Body of pancreas (tissue), 4 donors: ENCODE results near the gene LPAR1.

Experiments used
- POLR2A ChIP-seq, 3 donors: fragments of 450-650 bp; IDR thresholded peaks; one replicate each; pipeline ENCODE4 v1.6.1; 2016; ENCODE audit warnings: antibody characterized with exemption in 3 of 3, mild to moderate bottlenecking in 2 of 3
- TF ChIP-seq, protein P1 (sequence below), 7 experiments: fragments of 450-650 bp in 4 of 7; fragments of 200-600 bp in 3 of 7; sonication (generic) in 3 of 7; IDR thresholded peaks; one replicate each; pipeline ENCODE4 v1.5.1; 2016 to 2019; ENCODE audit warnings: antibody characterized with exemption in 7 of 7

DNA sequence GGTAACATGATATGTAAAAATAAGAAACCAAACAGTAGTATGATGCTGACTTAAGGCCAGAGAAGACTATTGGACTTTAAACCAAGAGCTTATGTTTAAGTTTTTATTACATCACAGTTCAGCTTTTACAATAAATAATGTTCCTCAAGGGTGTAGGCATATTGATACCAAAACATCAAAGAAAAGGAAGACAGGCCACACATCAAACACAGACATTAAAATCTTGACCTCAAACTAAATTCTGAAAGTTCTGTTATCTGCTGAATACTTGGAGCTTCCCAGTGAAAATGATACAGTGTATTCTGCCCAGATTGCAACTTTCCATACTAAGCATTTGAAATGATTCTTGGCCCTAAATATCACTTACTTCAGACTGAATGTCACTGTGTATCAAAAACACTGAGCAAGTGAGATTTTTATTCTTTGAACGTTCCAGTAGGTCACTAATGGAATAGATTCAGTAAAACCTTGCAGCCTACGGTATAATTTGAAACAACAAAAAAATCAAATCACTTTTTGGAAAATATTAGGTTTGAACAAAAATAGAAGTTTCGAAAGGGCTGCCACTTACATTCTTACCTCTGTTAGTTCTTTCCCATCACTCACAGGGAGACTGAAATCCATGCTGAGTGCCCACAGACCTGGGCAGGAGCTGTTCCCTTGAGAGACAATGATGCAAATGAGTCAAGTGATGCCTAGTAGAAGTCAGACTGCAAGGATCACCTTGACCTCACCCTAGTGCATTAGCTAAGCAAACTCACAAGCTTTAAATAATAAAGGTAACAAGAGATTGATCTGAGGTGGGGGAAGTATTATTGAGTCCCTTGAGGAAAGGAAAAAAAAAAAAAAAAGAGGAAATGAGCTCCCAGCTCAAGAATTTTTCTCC is 2.5 kb downstream of the LPAR1 start:
- TF ChIP-seq, protein P1, sequence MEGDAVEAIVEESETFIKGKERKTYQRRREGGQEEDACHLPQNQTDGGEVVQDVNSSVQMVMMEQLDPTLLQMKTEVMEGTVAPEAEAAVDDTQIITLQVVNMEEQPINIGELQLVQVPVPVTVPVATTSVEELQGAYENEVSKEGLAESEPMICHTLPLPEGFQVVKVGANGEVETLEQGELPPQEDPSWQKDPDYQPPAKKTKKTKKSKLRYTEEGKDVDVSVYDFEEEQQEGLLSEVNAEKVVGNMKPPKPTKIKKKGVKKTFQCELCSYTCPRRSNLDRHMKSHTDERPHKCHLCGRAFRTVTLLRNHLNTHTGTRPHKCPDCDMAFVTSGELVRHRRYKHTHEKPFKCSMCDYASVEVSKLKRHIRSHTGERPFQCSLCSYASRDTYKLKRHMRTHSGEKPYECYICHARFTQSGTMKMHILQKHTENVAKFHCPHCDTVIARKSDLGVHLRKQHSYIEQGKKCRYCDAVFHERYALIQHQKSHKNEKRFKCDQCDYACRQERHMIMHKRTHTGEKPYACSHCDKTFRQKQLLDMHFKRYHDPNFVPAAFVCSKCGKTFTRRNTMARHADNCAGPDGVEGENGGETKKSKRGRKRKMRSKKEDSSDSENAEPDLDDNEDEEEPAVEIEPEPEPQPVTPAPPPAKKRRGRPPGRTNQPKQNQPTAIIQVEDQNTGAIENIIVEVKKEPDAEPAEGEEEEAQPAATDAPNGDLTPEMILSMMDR (IDR thresholded peaks at IDR 0.05) = no peak
- no peak for TF ChIP-seq POLR2A (IDR thresholded peaks at IDR 0.05)
